Measurements from ENCODE around the gene LRCH1.

Gene LRCH1

DNA sequence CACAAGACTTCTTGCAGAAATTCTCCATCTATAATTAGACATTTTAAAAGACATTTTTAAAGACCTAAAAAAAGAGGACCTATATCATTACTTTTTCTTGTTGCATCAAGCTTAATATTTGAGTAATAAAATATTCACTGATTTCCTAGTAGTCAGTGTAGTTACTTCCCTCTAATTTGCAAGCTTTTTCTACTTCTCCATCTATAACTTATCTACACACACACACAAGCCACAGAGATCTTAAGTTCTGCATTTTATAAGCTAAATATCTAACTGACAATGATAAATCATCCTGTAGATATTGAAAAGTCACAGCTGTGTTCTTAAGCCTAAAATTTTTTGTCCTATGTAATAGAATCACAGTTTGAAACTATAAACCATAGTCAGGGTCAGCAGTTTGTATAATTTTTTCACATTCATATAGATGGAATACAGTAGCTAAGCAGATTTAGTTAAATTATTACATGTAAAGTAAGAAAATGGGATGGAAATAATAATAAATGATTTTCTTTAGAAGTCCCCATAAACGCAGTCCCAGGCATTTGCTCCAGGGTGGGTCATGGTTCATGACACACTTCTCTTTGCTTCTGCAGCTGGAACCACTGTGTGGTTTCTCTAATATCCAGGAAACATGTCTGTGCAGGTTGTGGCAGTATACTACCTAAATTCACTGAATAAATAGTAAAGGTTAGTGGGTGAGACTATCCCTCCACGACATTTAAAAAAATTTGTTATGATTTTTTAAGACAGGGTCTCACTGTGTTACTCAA, 183.8 kb downstream of the LRCH1 start:
- Histone ChIP-seq H3K36me3 (replicated peaks) (peaks cover 7% of the 10 kb centered on the region), H3K27me3 (replicated peaks) (no peaks in the 10 kb centered on the region), H3K4me3 (ENCODE audit: low read depth, low read length) (no peak overlapping the region), H3K27ac (no peak overlapping the region)
- in situ Hi-C loops (cut with HindIII; ENCODE audit: low pct_ligation_motif_present, low sequenced_read_pairs), result no loop called here
- TF ChIP-seq, protein P1, sequence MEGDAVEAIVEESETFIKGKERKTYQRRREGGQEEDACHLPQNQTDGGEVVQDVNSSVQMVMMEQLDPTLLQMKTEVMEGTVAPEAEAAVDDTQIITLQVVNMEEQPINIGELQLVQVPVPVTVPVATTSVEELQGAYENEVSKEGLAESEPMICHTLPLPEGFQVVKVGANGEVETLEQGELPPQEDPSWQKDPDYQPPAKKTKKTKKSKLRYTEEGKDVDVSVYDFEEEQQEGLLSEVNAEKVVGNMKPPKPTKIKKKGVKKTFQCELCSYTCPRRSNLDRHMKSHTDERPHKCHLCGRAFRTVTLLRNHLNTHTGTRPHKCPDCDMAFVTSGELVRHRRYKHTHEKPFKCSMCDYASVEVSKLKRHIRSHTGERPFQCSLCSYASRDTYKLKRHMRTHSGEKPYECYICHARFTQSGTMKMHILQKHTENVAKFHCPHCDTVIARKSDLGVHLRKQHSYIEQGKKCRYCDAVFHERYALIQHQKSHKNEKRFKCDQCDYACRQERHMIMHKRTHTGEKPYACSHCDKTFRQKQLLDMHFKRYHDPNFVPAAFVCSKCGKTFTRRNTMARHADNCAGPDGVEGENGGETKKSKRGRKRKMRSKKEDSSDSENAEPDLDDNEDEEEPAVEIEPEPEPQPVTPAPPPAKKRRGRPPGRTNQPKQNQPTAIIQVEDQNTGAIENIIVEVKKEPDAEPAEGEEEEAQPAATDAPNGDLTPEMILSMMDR (IDR thresholded peaks at IDR 0.05; ENCODE audit: low read depth, low read length, missing control alignments), result no peak
- no peak for DNase-seq

DNA sequence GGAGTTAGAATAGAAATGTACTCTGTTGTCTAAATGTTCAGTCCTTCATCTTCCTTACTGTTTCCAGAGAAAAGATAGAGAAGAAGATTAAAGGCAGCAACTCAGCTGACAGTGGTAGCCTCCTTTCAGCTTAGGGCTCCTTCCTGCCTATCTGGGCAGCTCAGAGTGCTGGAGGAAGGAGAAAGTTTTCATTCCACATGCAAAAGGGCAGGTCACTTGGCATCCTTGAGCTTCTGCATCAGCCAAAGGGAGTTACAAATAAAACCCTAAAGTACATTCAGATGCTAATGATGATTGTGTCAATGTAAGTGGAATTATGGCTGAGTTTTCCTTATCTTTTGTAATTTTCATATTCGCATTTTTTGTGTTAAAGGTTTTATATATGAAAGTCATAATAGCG, 185.1 kb downstream of the LRCH1 start:
- no peak for DNase-seq
- TF ChIP-seq, protein P1 (IDR thresholded peaks at IDR 0.05; ENCODE audit: low read depth, low read length, missing control alignments), result no peak
- in situ Hi-C loops (cut with HindIII; ENCODE audit: low pct_ligation_motif_present, low sequenced_read_pairs), result no loop called here
- H3K27me3 ChIP-seq (replicated peaks), result no peaks in the 10 kb centered on the region
- H3K36me3 ChIP-seq (replicated peaks), result no peaks in the 10 kb centered on the region
- H3K4me3 ChIP-seq (ENCODE audit: low read depth, low read length), result no peak overlapping the region
- H3K27ac ChIP-seq, result no peak overlapping the region

DNA sequence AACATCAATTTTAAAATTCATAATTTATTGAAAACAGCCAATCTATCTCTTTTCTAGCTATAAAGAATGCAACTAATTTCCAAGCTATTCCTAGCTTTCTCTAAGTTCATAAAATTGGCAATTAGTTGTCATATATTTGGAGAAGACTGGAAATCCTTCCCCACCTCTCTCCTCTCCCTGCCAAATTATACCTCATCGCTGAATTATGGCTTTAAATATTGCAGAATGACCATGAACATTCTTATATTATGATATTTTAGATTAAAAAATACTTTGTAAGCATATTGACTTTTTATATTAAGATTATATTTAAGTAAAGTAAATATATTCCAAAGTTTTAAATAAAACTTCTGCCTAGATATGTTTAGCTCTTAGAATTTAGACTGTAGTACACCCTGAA, 185.8 kb downstream of the LRCH1 start:
- no peaks in the 10 kb centered on the region for H3K36me3 ChIP-seq (replicated peaks)
- H3K27ac ChIP-seq, result no peak overlapping the region
- in situ Hi-C loops (cut with HindIII; ENCODE audit: low pct_ligation_motif_present, low sequenced_read_pairs), result no loop called here
- no peak overlapping the region for H3K4me3 ChIP-seq (ENCODE audit: low read depth, low read length)
- TF ChIP-seq, protein P1 (IDR thresholded peaks at IDR 0.05; ENCODE audit: low read depth, low read length, missing control alignments), result no peak
- no peaks in the 10 kb centered on the region for H3K27me3 ChIP-seq (replicated peaks)
- DNase-seq, result no peak

DNA sequence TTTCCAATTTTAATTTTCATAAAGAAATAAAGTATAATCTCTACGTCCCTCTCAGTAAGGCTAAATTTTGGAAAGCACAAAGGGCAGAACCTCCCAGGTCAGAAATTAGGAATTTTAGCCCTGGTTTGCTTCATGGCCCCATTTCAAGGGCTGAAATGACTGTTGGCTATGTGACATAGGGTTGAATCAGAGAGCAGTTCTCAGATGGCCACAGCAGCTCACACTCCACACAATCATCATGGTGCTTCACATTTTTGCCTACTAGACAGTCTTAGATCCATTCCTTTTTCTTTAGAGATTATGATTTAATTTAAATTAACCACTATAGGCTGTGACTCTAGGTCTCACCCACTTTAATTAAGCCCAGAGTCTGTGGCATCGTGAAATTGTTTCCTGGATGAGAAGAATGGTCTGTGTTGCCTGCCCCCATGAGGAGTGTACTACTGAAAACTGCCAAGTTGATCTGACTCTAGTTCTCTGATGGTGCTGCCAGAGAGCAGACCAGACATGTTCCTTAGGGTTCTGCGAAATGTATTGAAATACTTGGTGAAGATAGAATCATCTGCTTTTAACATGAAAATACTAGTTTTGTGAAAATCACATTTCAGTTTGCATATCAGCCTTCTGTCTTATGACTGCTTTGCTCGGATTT, 186.6 kb downstream of the LRCH1 start:
- Histone ChIP-seq H3K36me3 (replicated peaks) (no peaks in the 10 kb centered on the region), H3K27me3 (replicated peaks) (no peaks in the 10 kb centered on the region), H3K27ac (no peak overlapping the region), H3K4me3 (ENCODE audit: low read depth, low read length) (no peak overlapping the region)
- in situ Hi-C loops (cut with HindIII; ENCODE audit: low pct_ligation_motif_present, low sequenced_read_pairs), result no loop called here
- TF ChIP-seq, protein P1 (IDR thresholded peaks at IDR 0.05; ENCODE audit: low read depth, low read length, missing control alignments), result no peak
- DNase-seq, result no peak

DNA sequence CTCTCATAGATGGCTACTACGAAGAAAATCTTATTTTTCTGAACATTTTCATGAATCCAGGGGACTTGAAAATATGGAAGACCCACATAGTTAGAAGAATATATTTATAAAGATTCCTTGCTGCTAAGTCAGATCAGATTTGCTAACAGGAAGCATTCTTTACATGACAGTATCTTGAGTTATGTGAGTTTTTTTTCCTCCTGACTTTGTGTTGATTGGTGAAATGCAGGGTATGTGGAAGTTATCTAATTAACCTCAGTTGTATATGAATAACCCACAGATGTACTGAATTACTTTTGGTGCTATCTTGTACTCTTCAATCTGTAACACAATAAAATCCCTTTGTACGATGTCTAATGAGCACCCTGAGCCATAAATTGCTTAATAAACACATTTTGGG, 190.2 kb downstream of the LRCH1 start:
- no peaks in the 10 kb centered on the region for H3K36me3 ChIP-seq (replicated peaks)
- no peaks in the 10 kb centered on the region for H3K27me3 ChIP-seq (replicated peaks)
- no peak for DNase-seq

More for the DNA sequence above, 190.2 kb downstream of the LRCH1 start:
- TF ChIP-seq, protein P1 (IDR thresholded peaks at IDR 0.05; ENCODE audit: low read depth, low read length, missing control alignments), result no peak
- H3K4me3 ChIP-seq (ENCODE audit: low read depth, low read length), result no peak overlapping the region
- in situ Hi-C loops (cut with HindIII; ENCODE audit: low pct_ligation_motif_present, low sequenced_read_pairs), result no loop called here
- peak overlapping the region; percentile 13 for H3K27ac ChIP-seq

All from brain microvascular endothelial cell (primary cell).